HCT116 (cell line): Measurements from ENCODE around the gene TMEM252.

Experiments
- POLR2A ChIP-seq: IDR thresholded peaks from 2 replicates; pipeline ENCODE4 v1.7.0; 2011; ENCODE audit warnings: borderline replicate concordance; ENCODE audit not compliant: insufficient read depth, insufficient read length; ENCODE audit errors: extremely low read depth
- REST ChIP-seq: IDR thresholded peaks from 2 replicates; pipeline ENCODE4 v1.6.1; 2012; ENCODE audit warnings: low read depth
- TF ChIP-seq, protein P1 (sequence below), 3 experiments: fragments of 200-600 bp in 1 of 3; sonication (generic) in 1 of 3; IDR thresholded peaks in 2 of 3; conservative IDR thresholded peaks in 1 of 3; 2 replicates each; pipeline ENCODE4 v1.5.1; 2012 to 2017; ENCODE audit warnings: low read depth in 2 of 3, low read length in 2 of 3, antibody characterized with exemption in 1 of 3, borderline replicate concordance in 1 of 3, control low read depth in 1 of 3, mild to moderate bottlenecking in 1 of 3, mixed read lengths in 1 of 3, mixed run types in 1 of 3, moderate library complexity in 1 of 3; ENCODE audit not compliant: insufficient read depth in 1 of 3
- TF ChIP-seq, protein P2 (sequence below): IDR thresholded peaks from 2 replicates; pipeline ENCODE4 v1.6.1; 2011; ENCODE audit warnings: mild to moderate bottlenecking, low read length, moderate library complexity; ENCODE audit not compliant: insufficient replicate concordance; ENCODE audit errors: extremely low read depth

DNA sequence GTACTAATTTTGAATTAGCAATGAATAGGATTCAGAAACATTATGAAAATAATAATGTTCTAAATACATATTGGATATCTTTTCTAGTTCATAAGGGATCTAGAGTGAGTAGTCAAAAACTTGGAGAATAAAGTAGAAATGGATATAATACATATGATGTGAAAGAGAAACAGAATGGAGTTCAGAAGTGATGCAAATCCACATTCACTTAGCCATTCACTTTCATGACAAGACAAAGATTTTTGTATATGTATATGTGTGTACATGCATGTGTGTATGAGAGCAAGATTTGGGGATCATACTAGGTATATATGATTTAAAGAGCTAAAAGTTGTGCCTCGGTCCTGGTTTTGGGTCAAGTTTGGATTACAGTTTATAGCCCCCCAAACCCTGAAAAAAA is 34.1 kb downstream of the TMEM252 start:
- TF ChIP-seq, protein P1, sequence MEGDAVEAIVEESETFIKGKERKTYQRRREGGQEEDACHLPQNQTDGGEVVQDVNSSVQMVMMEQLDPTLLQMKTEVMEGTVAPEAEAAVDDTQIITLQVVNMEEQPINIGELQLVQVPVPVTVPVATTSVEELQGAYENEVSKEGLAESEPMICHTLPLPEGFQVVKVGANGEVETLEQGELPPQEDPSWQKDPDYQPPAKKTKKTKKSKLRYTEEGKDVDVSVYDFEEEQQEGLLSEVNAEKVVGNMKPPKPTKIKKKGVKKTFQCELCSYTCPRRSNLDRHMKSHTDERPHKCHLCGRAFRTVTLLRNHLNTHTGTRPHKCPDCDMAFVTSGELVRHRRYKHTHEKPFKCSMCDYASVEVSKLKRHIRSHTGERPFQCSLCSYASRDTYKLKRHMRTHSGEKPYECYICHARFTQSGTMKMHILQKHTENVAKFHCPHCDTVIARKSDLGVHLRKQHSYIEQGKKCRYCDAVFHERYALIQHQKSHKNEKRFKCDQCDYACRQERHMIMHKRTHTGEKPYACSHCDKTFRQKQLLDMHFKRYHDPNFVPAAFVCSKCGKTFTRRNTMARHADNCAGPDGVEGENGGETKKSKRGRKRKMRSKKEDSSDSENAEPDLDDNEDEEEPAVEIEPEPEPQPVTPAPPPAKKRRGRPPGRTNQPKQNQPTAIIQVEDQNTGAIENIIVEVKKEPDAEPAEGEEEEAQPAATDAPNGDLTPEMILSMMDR (IDR thresholded peaks at IDR 0.05 in 2 of 3, conservative IDR thresholded peaks at IDR 0.05 in 1 of 3; ENCODE audit: borderline replicate concordance in 1 of 3, insufficient read depth in 1 of 3, low read depth in 2 of 3, low read length in 2 of 3) = no peak
- no peak for TF ChIP-seq REST
- TF ChIP-seq, protein P2, sequence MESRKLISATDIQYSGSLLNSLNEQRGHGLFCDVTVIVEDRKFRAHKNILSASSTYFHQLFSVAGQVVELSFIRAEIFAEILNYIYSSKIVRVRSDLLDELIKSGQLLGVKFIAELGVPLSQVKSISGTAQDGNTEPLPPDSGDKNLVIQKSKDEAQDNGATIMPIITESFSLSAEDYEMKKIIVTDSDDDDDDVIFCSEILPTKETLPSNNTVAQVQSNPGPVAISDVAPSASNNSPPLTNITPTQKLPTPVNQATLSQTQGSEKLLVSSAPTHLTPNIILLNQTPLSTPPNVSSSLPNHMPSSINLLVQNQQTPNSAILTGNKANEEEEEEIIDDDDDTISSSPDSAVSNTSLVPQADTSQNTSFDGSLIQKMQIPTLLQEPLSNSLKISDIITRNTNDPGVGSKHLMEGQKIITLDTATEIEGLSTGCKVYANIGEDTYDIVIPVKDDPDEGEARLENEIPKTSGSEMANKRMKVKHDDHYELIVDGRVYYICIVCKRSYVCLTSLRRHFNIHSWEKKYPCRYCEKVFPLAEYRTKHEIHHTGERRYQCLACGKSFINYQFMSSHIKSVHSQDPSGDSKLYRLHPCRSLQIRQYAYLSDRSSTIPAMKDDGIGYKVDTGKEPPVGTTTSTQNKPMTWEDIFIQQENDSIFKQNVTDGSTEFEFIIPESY = no peak
- TF ChIP-seq POLR2A = no peak
